ENCODE measurements around the gene INTS2. TPM values are rescaled to one million over a fixed set of nuclear protein-coding genes. Genes with fewer than 3 reads are reported as not detected.

INTS2 gene
- total RNA-seq, 1 experiment from 2014 or later, result 17.5 TPM

- H2AFZ ChIP-seq, result no peak overlapping the region
- TF ChIP-seq CTCF (conservative IDR thresholded peaks at IDR 0.05) (peak; percentile 87), EZH2 (IDR thresholded peaks at IDR 0.05; ENCODE audit: low read depth) (no peak)
- no peaks in the 10 kb centered on the region for H4K20me1 ChIP-seq (ENCODE audit: insufficient read depth)
- H3K4me3 ChIP-seq, result no peak overlapping the region
- H3K36me3 ChIP-seq (ENCODE audit: low read depth), result 0 out of 2 replicates have a peak, but pooled peaks cover 8% of the 10 kb centered on the region
- H3F3A ChIP-seq (ENCODE audit: insufficient read depth, low read depth), result peaks cover 8% of the 10 kb centered on the region
- intact Hi-C loops (cut with micrococcal nuclease; ENCODE audit: unreplicated experiment), result loop anchor here (1.0 to 10.0 kb wide), 6 partner anchors 201 to 1093 kb away; no protein-coding TSS in a partner anchor
- H3K4me2 ChIP-seq, result no peak overlapping the region
- H3K9me2 ChIP-seq (ENCODE audit: insufficient read depth), result no peaks in the 10 kb centered on the region; the same call in 1 of the 2 replicates
- no TSS peak for BruUV-seq (replicated peaks)
- H3K9me3 ChIP-seq (ENCODE audit: insufficient read depth, low read depth), result 0 out of 2 replicates have a peak, but pooled peaks cover 7% of the 10 kb centered on the region
- no peaks in the 10 kb centered on the region for H3K79me2 ChIP-seq (ENCODE audit: low read depth)
- POLR2A ChIA-PET (ENCODE audit: unreplicated experiment), result no interaction called here
- H3K27me3 ChIP-seq (ENCODE audit: insufficient read depth, low read depth), result no peaks in the 10 kb centered on the region
- H3K27ac ChIP-seq, result no peak overlapping the region
- peak in 1 of 2 experiments; percentile 48 for DNase-seq
- CTCF ChIA-PET, result no interaction called here
- H3K4me1 ChIP-seq (replicated peaks; ENCODE audit: insufficient read depth), result peaks cover 25% of the 10 kb centered on the region
These were observed 90.4 kb downstream of the INTS2 start for GRCh38 chr17:61837175-61838051.

GRCh38 chr17:61836266-61837174, 91.3 kb downstream of the INTS2 start:
- H3K27ac ChIP-seq, result no peak overlapping the region
- H3K4me3 ChIP-seq, result no peak overlapping the region
- TF ChIP-seq EZH2 (IDR thresholded peaks at IDR 0.05; ENCODE audit: low read depth) (no peak), CTCF (conservative IDR thresholded peaks at IDR 0.05) (no peak)
- peaks cover 25% of the 10 kb centered on the region for H3K4me1 ChIP-seq (replicated peaks; ENCODE audit: insufficient read depth)
- no TSS peak for BruUV-seq (replicated peaks)
- intact Hi-C loops (cut with micrococcal nuclease; ENCODE audit: unreplicated experiment), result loop anchor here (1.0 to 10.0 kb wide), 6 partner anchors 200 to 1092 kb away; no protein-coding TSS in a partner anchor
- CTCF ChIA-PET, result interaction anchor here (0.6 kb wide), 1 partner anchor 201 kb away, joined by 3 read pairs; no protein-coding TSS in a partner anchor
- no peaks in the 10 kb centered on the region for H4K20me1 ChIP-seq (ENCODE audit: insufficient read depth)
- H3K27me3 ChIP-seq (ENCODE audit: insufficient read depth, low read depth), result no peaks in the 10 kb centered on the region
- H2AFZ ChIP-seq, result no peak overlapping the region
- no peaks in the 10 kb centered on the region; the same call in 1 of the 2 replicates for H3K9me2 ChIP-seq (ENCODE audit: insufficient read depth)
- 0 out of 2 replicates have a peak, but pooled peaks cover 8% of the 10 kb centered on the region for H3K36me3 ChIP-seq (ENCODE audit: low read depth)
- H3K79me2 ChIP-seq (ENCODE audit: low read depth), result no peaks in the 10 kb centered on the region
- DNase-seq, result no peak
- POLR2A ChIA-PET (ENCODE audit: unreplicated experiment), result no interaction called here
- H3F3A ChIP-seq (ENCODE audit: insufficient read depth, low read depth), result peaks cover 5% of the 10 kb centered on the region
- H3K4me2 ChIP-seq, result no peak overlapping the region
- H3K9me3 ChIP-seq (ENCODE audit: insufficient read depth, low read depth), result 0 out of 2 replicates have a peak, but pooled peaks cover 7% of the 10 kb centered on the region

GRCh38 chr17:61835606-61836005, 92.2 kb downstream of the INTS2 start:
- no peak overlapping the region for H3K27ac ChIP-seq
- no TSS peak for BruUV-seq (replicated peaks)
- intact Hi-C loops (cut with micrococcal nuclease; ENCODE audit: unreplicated experiment), result loop anchor here (5.0 to 10.0 kb wide), 3 partner anchors 272 to 1091 kb away; no protein-coding TSS in a partner anchor
- no peak overlapping the region for H3K4me2 ChIP-seq
- TF ChIP-seq CTCF (conservative IDR thresholded peaks at IDR 0.05) (no peak), EZH2 (IDR thresholded peaks at IDR 0.05; ENCODE audit: low read depth) (no peak)
- POLR2A ChIA-PET (ENCODE audit: unreplicated experiment), result no interaction called here
- no peaks in the 10 kb centered on the region for H3K79me2 ChIP-seq (ENCODE audit: low read depth)
- H3K27me3 ChIP-seq (ENCODE audit: insufficient read depth, low read depth), result no peaks in the 10 kb centered on the region
- no peak for DNase-seq
- CTCF ChIA-PET, result no interaction called here
- H4K20me1 ChIP-seq (ENCODE audit: insufficient read depth), result no peaks in the 10 kb centered on the region
- H3K4me1 ChIP-seq (replicated peaks; ENCODE audit: insufficient read depth), result peaks cover 25% of the 10 kb centered on the region
- no peak overlapping the region for H3K4me3 ChIP-seq
- 0 out of 2 replicates have a peak, but pooled peaks cover 7% of the 10 kb centered on the region for H3K9me3 ChIP-seq (ENCODE audit: insufficient read depth, low read depth)
- H3K36me3 ChIP-seq (ENCODE audit: low read depth), result 0 out of 2 replicates have a peak, but pooled peaks cover 8% of the 10 kb centered on the region
- no peak overlapping the region for H2AFZ ChIP-seq
- no peaks in the 10 kb centered on the region; the same call in 1 of the 2 replicates for H3K9me2 ChIP-seq (ENCODE audit: insufficient read depth)
- peaks cover 5% of the 10 kb centered on the region for H3F3A ChIP-seq (ENCODE audit: insufficient read depth, low read depth)

Data from PC-9 (cell line).